Neuron (in vitro differentiated cells): ENCODE data around the gene CYTIP.
"Not testable (repeated sequence)": the region's sequence is repeated elsewhere in the genome, so short reads cannot be mapped to it uniquely, and the experiment has no call there.

Experiments
- H2AFZ ChIP-seq: one replicate; pipeline ENCODE4 v1.6.1; 2013; ENCODE audit warnings: low read depth, mild to moderate bottlenecking, inconsistent platforms, low read length, moderate library complexity
- H3K27me3 ChIP-seq: one replicate; pipeline ENCODE4 v1.6.1; 2013; ENCODE audit warnings: low read length; ENCODE audit not compliant: insufficient read depth
- H3K36me3 ChIP-seq: one replicate; pipeline ENCODE4 v1.6.1; 2013; ENCODE audit warnings: low read length; ENCODE audit not compliant: insufficient read depth
- H3K4me1 ChIP-seq: one replicate; pipeline ENCODE4 v1.6.1; 2013; ENCODE audit warnings: low read length; ENCODE audit not compliant: insufficient read depth
- H3K4me3 ChIP-seq: 2 replicates; pipeline ENCODE4 v1.5.1; 2013; ENCODE audit warnings: mild to moderate bottlenecking, low read length, moderate library complexity
- H3K9me3 ChIP-seq: one replicate; pipeline ENCODE4 v1.6.1; 2013; ENCODE audit warnings: low read length

CYTIP gene

GRCh38 chr2:157411624-157412336 is 32.1 kb downstream of the CYTIP start:
- H3K4me1 ChIP-seq, result no peaks in the 10 kb centered on the region
- H2AFZ ChIP-seq, result no peak overlapping the region
- no peak overlapping the region for H3K4me3 ChIP-seq
- H3K9me3 ChIP-seq, result no peaks in the 10 kb centered on the region
- no peaks in the 10 kb centered on the region for H3K27me3 ChIP-seq
- no peaks in the 10 kb centered on the region for H3K36me3 ChIP-seq

- not testable (repeated sequence) for H3K36me3 ChIP-seq, H3K9me3 ChIP-seq, H3K27me3 ChIP-seq, H3K4me1 ChIP-seq, H2AFZ ChIP-seq, H3K4me3 ChIP-seq
These were observed 38.5 kb downstream of the CYTIP start for GRCh38 chr2:157405398-157405797.

- Histone ChIP-seq H2AFZ (no peak overlapping the region), H3K36me3 (no peaks in the 10 kb centered on the region)
These were observed 39.5 kb downstream of the CYTIP start for GRCh38 chr2:157404363-157404762.

GRCh38 chr2:157402801-157403485 is 40.9 kb downstream of the CYTIP start:
- not testable (repeated sequence) for H3K9me3 ChIP-seq, H3K27me3 ChIP-seq, H3K4me1 ChIP-seq, H3K4me3 ChIP-seq, H3K36me3 ChIP-seq, H2AFZ ChIP-seq

More at GRCh38 chr2:157404363-157404762, 39.5 kb downstream of the CYTIP start:
- Histone ChIP-seq H3K9me3 (no peaks in the 10 kb centered on the region), H3K27me3 (no peaks in the 10 kb centered on the region), H3K4me1 (no peaks in the 10 kb centered on the region), H3K4me3 (no peak overlapping the region)

- Histone ChIP-seq H3K36me3 (no peaks in the 10 kb centered on the region), H3K27me3 (no peaks in the 10 kb centered on the region), H3K4me1 (no peaks in the 10 kb centered on the region), H3K4me3 (no peak overlapping the region), H3K9me3 (no peaks in the 10 kb centered on the region), H2AFZ (no peak overlapping the region)
These were observed 48.1 kb downstream of the CYTIP start for GRCh38 chr2:157395811-157396210.

GRCh38 chr2:157394928-157395327 is 49.0 kb downstream of the CYTIP start:
- H3K4me1 ChIP-seq, result no peaks in the 10 kb centered on the region
- no peaks in the 10 kb centered on the region for H3K27me3 ChIP-seq
- no peaks in the 10 kb centered on the region for H3K36me3 ChIP-seq
- no peak overlapping the region for H2AFZ ChIP-seq
- no peaks in the 10 kb centered on the region for H3K9me3 ChIP-seq
- no peak overlapping the region for H3K4me3 ChIP-seq

- no peaks in the 10 kb centered on the region for H3K27me3 ChIP-seq
- H3K36me3 ChIP-seq, result no peaks in the 10 kb centered on the region
- no peaks in the 10 kb centered on the region for H3K4me1 ChIP-seq
- no peak overlapping the region for H3K4me3 ChIP-seq
- H3K9me3 ChIP-seq, result no peaks in the 10 kb centered on the region
- no peak overlapping the region for H2AFZ ChIP-seq
These were observed 50.5 kb downstream of the CYTIP start for GRCh38 chr2:157393348-157393747.

GRCh38 chr2:157388827-157389226 is 55.1 kb downstream of the CYTIP start:
- Histone ChIP-seq H2AFZ (no peak overlapping the region), H3K4me1 (no peaks in the 10 kb centered on the region), H3K36me3 (no peaks in the 10 kb centered on the region), H3K4me3 (no peak overlapping the region), H3K27me3 (no peaks in the 10 kb centered on the region), H3K9me3 (no peaks in the 10 kb centered on the region)

GRCh38 chr2:157386747-157387146 is 57.1 kb downstream of the CYTIP start:
- H2AFZ ChIP-seq, result no peak overlapping the region
- no peak overlapping the region for H3K4me3 ChIP-seq
- H3K9me3 ChIP-seq, result no peaks in the 10 kb centered on the region
- no peaks in the 10 kb centered on the region for H3K36me3 ChIP-seq
- no peaks in the 10 kb centered on the region for H3K4me1 ChIP-seq
- H3K27me3 ChIP-seq, result no peaks in the 10 kb centered on the region

GRCh38 chr2:157386247-157386646 is 57.6 kb downstream of the CYTIP start:
- Histone ChIP-seq H3K9me3 (no peaks in the 10 kb centered on the region), H2AFZ (no peak overlapping the region), H3K36me3 (no peaks in the 10 kb centered on the region), H3K4me1 (no peaks in the 10 kb centered on the region), H3K4me3 (no peak overlapping the region), H3K27me3 (no peaks in the 10 kb centered on the region)

- Histone ChIP-seq H3K36me3 (no peaks in the 10 kb centered on the region), H3K27me3 (no peaks in the 10 kb centered on the region), H3K4me3 (no peak overlapping the region), H3K4me1 (no peaks in the 10 kb centered on the region), H2AFZ (no peak overlapping the region), H3K9me3 (peaks cover 2% of the 10 kb centered on the region)
These were observed 66.0 kb downstream of the CYTIP start for GRCh38 chr2:157377861-157378260.

- H3K9me3 ChIP-seq, result peaks cover 2% of the 10 kb centered on the region
- no peaks in the 10 kb centered on the region for H3K27me3 ChIP-seq
- H3K4me3 ChIP-seq, result no peak overlapping the region
- H3K36me3 ChIP-seq, result no peaks in the 10 kb centered on the region
- H3K4me1 ChIP-seq, result no peaks in the 10 kb centered on the region
- H2AFZ ChIP-seq, result no peak overlapping the region
These were observed 67.8 kb downstream of the CYTIP start for GRCh38 chr2:157376041-157376440.

GRCh38 chr2:157375384-157375783 is 68.5 kb downstream of the CYTIP start:
- Histone ChIP-seq H3K27me3 (no peaks in the 10 kb centered on the region), H3K4me1 (no peaks in the 10 kb centered on the region), H3K9me3 (peaks cover 2% of the 10 kb centered on the region), H3K36me3 (no peaks in the 10 kb centered on the region), H2AFZ (no peak overlapping the region), H3K4me3 (no peak overlapping the region)

- not testable (repeated sequence) for H3K4me3 ChIP-seq, H3K9me3 ChIP-seq, H3K27me3 ChIP-seq, H2AFZ ChIP-seq, H3K36me3 ChIP-seq, H3K4me1 ChIP-seq
These were observed 75.4 kb downstream of the CYTIP start for GRCh38 chr2:157368508-157368907.
